ENCODE results near the gene NUAK1.

NUAK1 gene

DNA sequence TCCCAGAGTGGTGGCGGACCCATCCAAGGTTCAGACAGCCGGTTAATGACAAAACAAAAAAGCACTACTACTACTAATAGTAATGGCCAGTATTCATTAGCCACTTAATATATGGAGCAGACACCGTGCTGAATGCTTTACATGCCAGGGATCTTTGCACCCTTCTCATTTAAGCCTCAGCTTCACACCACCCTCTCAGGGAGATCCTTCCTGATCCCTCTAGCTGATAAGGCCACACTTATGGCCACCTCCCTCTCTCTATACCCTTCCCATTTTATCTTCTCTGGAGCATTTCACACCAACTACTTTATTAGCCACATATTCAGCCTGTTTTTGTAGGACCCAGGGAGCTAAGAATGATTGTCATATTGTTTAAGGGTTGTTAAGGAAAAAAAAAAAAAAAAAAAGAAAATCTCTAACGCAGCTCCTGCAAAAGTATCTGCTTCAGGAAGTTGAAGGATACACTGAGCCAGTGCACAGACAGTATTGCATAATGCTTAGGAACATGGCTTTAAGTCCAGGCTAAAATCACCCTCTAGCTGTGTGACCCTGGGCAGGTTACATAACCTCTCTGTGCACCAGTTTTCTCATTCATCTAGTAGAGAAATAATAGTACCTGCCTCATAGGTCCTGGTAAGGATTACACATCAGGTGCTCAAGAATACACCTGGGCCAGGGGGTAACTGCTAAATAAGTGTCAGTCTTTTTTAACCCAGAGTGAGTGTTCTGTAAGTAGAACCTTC is 29.4 kb downstream of the NUAK1 start:
- DNase-seq (ENCODE audit: low spot score), result no peak

DNA sequence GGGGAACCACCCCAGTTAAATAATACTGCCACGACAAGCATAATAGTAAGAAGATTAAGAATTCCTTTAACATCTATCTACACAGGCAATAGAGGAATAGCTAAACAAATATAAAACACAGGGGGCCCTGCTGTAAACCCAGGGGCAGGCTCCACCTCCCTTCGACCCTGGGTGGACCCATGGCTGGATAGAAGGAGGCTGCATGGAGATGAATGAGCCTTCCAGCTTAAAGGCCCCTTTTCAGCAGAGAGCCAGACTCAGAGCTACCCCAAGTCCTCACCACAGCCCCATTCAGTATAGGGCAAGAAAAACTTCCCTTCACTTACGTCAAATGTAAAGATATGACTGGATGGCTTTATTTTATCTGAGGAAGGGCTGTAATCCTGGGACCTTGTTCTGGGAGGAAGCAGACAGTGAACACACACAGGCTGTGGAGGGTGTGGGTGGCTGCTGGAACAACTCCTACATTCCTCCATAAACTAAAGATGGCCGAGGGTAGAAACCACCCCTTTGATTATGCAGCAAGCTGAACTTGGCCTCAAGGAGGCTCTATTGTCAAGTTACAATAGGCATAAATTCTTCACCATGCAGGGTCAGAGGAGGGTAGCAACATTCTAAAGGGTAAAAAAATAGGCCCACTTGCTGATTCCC is 30.4 kb downstream of the NUAK1 start:
- DNase-seq (ENCODE audit: low spot score), result no peak

DNA sequence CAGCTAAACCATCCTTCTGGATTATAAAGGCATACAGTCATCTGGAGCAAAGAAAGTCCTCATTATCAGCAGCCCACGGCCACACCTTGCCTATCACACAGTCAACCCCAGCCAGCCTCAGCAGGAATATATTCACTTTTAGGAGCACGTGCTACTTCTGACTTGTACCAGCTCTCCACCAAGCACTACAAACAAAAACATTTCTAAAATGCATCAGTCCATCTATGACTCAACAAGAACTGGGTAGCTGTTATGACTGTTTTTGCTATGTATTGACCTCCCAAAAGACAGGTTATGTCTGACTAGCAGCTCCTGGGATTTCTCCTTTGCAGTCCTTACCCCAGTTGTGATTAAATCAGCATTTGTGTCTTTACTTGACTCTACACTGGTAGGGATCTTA is 31.2 kb downstream of the NUAK1 start:
- DNase-seq (ENCODE audit: low spot score), result no peak

DNA sequence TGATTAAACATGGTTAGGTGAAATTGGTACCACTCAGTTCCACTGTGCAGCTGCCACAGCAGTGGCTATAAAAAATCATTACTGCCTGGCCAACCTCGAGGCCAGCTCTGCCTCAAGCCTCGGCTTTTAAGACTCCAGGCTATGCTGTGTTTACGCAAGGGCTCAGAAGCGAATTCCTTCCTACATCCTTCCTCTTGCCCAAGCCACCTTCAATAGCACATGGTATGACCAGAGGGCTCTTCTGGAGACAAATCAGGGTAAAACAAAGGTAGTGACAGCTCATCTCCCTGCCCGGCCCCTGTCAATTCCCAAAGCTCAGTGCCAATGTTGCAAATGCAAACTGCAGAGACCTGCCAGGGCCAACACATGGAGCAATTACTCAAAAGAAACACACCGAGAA is 31.9 kb downstream of the NUAK1 start:
- no peak for DNase-seq (ENCODE audit: low spot score)

DNA sequence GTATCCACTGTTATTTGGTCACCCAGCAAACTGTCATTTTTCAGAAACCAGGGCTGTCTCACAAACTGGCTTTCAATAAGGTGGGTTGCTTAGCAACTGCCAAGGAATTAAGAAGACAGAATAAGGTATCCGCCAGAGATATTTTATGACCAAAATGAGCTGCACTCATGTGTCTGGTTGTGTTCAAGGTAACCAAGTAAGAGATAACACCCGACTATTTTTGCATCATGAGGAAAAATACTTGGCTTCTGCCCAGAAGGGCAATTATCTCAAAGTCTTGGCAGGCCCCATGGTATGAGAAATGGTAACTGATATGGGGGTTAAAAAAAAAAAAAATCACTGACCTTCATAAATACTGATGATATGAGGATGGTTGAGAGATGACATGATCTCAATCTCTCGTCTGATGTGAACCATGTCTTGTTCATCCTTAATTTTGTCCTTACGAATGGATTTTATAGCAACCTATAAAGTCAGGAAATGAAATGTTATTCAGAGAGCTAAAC is 32.6 kb downstream of the NUAK1 start:
- DNase-seq (ENCODE audit: low spot score), result no peak

DNA sequence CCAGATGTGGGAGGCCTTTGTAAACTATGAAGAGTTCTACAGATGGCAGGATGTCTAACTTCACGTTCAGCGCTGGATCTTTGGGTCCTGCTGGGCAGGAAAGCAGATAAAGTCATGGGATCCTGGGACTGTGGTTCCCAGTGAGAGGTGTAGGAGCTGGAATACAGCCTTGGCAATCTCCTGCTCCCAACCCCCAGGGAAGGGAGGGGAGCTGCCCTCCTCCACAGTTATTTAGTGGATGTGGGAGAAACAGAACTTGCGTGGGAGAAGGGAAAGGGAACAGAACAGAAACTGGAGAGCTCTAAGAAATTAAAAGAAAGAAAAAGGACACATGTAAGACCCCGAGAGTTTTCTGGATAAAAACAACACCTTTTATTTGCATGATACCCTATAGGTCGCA is 37.0 kb downstream of the NUAK1 start:
- no peak for DNase-seq (ENCODE audit: low spot score)

DNA sequence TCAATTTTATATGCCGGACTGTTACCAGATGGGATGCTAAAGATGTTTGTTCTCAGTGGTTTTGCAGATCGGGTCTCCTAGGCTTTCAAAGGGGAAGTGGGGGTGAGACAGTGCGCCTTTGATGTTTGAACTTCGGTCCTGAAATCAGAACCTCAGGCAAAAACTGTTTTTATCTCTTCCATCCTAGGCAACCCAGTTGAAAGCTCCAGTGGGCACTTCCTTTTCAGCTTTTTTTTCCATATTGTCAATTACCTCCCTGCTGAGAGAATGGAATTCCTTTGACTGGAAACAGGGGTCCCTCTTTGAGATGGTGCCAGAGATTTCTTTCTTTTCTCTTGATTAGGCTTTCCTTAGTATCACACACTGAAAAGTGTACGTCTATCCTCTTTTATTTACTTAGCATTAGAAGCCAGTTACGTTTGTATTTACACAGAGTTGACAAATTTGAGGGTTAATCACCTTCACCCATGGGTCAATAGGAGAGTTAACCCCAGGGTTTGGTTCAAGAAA is 40.0 kb downstream of the NUAK1 start:
- DNase-seq (ENCODE audit: low spot score), result no peak

DNA sequence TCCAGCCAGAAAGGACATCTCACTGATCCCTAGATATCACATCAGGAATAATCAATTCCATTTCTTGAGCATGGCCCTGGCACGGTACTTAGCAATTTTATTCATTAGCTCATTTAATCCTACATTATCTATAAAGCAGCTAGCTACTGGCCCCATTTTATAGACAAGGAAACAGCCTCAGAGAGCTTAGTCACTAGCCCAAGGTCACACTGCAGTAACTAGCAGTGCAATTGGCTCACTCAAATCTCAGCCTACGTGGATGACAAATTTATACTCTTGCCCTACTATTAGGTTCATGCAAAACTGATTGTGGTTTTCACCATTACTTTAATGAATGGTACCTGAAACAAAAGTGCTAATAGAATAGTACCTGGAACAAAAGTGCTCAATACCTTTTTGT is 41.7 kb downstream of the NUAK1 start:
- DNase-seq (ENCODE audit: low spot score), result no peak

DNA sequence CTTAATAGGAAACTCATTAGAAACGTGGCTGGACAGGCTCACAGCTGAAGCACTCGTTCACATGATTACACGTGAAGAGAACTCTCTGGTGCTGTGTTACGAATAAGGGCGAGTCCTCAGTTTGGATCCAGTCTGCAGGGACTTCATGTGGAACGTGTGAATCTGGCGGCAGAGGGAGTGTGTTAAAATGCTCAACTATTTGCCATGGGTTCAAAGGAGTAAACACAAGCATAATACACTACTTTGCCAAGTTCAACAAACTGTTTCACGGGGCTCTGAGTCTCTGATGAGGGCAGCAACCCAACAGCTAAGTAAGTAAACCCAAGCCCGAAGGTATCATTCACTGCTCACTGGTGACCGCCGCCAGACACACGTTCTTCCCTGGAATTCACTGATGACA is 42.4 kb downstream of the NUAK1 start:
- DNase-seq (ENCODE audit: low spot score), result no peak

DNA sequence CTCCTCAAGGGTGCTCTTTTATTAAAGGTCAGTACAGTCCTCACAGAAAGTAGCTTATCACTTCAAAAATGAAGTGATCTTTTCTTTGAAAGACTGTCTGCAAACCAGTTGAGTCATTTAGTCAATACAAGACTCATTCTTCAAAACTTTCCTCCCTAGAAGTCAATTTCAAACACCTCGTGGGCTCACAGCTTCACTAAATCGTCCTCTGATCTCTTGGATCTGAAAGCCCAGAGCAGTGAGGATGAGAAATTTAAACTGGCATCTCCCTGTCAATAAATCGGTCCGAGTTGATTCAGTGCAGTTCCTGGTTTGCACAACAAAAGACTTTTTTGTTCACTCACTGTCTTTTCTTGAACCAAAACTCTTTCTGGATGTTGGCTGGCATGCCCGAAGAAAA is 44.5 kb downstream of the NUAK1 start:
- DNase-seq (ENCODE audit: low spot score), result no peak

DNA sequence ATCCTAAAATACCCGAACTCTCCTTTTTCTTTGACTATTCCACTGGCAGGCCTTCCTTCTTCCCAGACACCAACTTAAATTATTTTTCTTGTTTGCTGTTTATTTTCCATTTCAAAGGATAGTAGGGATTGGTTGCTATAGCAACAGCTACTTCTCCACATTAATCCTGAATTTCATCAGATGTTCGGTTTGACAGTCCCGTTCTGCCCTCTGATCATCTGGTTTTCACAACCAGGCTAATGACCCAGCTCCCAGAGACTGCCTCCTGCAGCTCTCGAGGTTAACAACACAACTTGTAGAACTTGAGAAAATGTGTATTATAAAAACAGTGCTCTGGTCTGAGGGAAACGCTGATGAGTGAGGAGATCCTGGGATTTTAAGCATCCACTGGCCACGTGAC is 45.5 kb downstream of the NUAK1 start:
- no peak for DNase-seq (ENCODE audit: low spot score)

DNA sequence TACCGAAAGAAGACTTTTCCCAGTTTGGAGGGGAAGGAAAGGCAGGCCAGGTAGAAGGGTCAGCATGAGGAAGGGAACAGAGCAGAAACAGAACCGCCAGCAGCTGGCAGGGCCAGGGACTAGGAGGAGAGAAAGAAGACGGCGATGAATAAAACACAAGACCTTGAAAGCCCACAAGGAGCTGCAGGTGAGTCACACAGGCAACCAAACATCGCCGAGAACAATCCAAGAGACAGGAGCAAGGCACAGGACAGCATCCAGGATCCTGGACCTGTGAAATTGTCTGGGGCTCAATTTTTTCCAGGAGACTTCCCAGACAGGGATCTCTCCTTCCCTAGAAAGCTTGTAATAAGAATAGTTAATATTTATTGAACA is 47.3 kb downstream of the NUAK1 start:
- no peak for DNase-seq (ENCODE audit: low spot score)

DNA sequence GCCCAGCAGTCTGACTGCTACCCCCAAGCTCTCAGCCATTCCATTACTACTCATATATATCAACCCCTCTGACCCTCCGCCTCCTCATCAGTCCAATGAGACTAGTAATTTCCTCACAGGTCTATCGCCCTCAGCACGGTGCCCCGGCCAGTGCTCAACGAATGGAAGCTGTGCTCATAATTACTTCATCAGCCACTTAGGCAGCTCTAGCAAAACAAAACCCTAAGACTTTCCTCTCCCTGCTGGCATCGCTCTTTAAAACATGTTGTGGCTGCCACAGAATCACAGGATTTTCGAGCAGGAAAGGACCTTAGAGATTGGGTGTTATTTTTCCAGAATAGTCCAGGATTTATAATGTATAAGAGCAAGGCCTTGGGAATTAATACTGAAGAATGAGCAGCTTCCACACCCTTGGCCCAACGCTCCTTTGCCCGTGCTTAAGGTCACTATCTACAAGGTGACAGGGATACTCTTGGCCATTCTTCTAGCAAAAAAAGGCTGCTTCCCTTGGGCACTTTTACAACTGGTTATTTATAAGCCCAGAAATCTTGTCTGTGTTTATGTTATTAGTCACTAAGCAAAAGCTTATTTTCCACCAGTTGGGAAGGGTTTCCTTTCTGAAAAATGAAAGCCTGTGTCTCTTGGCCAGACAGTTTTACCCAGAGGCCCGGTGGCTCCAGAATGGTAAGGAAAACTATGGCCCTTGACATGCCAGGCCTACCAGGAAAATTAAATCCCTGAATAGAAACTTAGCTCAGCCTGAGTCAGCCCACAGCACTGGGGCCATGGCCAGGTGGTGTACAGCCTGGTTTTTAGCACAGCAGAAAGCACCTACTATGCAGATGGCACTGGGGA is 47.9 kb downstream of the NUAK1 start:
- peak; percentile 25 for DNase-seq (ENCODE audit: low spot score)

DNA sequence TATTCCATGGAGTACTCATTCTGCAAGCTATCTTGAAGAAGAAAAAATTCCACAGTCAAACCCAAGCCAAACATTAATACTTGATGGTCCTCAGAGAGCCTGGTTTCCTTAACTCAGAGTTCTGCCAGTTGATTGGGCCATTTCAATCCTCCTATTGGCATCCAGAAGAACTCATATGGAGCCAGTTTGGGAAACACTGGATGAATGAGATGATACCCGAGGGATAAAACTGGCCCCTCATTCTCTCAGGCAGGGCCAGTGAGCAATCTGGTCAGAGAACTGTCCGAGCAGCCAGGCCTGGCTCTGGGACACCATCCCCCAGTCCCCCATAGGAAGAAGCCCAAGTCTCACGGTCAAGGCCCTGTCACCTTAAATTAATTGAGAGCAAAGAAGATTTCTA is 48.8 kb downstream of the NUAK1 start:
- peak; percentile 7 for DNase-seq (ENCODE audit: low spot score)

DNA sequence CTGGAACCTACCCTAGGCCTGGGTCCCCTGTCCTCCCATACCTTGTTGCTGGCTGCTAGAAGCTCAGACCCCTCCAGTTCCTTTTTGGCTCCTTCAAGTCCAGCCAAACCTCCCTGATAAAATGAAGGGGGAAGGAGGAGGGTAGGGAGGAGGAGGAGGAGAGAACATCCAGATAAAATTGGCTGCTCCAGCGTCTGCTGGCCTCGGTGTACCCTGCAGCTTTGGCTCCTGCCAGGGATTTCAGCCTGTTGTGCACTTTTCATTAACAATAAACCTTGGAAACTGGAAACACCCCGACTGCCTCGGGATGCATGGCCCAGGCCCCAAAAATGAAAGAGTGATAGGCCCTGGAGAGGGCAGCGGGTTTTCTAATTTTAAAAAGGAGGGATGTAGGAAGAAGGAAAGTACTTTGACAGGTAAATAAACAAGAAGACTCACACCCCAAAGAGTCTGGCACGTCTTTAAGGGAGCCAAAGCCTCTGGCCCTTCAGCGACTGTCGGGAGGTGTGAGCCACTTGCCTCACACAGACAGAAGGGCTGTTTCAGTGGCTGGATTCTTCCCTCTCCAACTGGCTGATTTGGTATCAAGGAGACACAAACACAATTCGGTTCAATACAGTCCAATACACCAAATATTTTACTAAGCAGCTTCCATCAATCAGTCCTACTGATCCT is 49.8 kb downstream of the NUAK1 start:
- DNase-seq (ENCODE audit: low spot score), result peak; percentile 31

DNA sequence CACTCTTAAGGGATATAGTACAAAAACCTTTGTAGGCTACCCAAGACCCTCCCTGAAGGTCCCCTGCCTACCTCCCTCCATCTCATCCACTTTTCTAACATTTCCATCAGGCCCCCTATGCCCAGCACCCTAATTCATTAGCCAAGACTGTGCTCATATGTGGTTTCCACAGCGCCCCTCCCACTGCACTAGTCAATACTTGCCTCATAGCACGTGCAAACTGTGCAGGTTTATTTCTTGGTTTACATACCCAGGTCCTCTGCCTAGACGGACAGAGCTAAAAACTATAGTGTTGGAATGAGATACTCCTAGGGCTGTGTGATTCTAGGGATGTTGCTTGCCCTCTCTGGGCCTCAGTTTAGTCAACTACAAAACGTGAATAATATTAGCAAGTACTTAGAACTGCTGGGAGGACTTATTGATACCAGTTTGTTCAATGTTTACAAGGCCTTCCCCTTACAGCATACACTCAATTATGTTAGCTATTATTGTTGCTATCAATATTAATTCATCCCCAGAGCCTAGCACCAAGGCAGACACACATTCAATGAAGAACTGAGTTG is 50.4 kb downstream of the NUAK1 start:
- DNase-seq (ENCODE audit: low spot score), result no peak

DNA sequence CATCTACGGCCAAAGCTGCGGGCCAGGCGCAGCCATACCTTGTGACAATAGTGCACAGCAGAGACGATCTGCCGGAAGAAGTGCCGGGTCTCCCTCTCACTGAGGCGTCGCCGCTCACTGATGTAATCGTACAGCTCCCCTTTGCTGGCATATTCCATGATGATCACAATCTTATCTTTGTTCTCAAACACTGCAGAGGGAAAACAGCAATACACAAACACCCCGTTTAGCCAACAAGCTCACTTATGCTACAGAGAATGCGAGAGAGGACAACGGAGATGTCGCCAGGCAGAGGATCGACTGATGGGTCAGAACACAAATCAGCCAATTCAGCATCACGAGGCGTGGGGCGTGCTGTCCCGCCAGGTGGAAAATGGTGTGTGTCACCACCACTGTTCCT is 52.1 kb downstream of the NUAK1 start:
- peak; percentile 97 for DNase-seq (ENCODE audit: low spot score)

DNA sequence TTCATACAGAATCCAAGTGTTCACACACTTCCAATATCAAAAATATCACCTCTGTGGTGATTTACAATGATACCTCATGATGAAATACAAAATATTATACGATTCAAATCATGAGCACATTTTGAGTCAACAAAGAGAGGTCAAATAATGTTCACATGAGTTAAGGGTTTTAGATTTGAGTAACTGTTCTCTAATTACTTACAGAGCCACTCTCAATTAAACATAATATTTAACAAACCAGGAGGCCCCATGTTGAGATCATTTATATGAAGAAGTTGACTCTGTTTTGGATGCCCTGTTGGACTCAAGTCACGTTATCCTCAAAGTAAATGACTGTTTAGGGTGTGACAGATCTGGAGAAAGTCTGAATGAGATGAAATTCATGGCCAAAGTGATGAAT is 53.5 kb downstream of the NUAK1 start:
- DNase-seq (ENCODE audit: low spot score), result no peak

DNA sequence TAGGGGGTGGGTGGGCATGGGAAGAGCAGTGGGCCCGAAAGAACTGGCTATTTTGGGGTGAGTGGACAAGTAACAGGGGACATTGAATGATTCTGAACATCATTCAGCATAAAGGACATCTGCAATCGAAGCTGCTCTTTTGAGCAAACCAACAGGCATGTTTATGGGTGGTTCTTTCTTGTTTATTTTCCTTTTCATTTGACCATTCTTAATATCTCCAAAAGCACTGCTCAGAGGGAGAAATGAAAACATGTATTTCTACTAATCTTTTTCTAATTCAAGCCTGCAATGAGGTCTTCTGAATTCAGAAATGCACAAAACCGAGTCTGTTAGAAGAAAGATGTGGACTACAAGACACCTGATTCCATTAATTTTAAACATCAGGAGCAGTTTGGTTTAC is 54.0 kb downstream of the NUAK1 start:
- no peak for DNase-seq (ENCODE audit: low spot score)

DNA sequence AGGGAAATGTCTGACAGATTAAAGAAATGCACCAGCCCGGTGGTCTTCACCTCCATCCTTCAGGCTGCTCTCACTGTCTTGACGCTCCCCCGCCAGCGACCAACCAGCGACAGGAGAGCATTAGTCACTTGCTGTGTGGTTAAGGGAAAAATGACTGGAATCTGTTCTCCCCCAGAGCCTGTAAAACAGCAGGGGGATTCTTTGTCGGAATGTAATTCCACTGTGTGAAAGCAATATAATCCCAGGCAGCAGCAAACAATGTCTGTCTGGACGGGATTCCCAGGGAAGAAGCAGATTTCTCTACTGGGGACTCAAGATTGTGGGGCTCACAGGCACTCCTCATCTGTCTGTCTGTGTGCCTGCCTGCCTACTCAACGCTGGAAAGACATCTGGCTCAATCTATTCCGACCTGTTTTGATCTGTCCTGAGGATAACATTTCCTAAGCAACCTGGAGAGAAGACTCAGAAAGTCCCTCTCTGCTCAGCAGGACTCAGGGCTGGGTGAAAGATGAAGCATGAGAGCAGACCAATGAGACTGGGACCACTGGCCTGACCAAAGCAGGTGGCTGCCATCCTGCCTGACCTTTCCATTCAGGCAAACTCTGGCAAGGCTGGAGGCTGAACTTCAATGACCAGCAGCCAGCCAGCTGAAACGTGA is 54.6 kb downstream of the NUAK1 start:
- DNase-seq (ENCODE audit: low spot score), result no peak
